ENCODE results near the gene HOXC10.

The HOXC10 gene

DNA sequence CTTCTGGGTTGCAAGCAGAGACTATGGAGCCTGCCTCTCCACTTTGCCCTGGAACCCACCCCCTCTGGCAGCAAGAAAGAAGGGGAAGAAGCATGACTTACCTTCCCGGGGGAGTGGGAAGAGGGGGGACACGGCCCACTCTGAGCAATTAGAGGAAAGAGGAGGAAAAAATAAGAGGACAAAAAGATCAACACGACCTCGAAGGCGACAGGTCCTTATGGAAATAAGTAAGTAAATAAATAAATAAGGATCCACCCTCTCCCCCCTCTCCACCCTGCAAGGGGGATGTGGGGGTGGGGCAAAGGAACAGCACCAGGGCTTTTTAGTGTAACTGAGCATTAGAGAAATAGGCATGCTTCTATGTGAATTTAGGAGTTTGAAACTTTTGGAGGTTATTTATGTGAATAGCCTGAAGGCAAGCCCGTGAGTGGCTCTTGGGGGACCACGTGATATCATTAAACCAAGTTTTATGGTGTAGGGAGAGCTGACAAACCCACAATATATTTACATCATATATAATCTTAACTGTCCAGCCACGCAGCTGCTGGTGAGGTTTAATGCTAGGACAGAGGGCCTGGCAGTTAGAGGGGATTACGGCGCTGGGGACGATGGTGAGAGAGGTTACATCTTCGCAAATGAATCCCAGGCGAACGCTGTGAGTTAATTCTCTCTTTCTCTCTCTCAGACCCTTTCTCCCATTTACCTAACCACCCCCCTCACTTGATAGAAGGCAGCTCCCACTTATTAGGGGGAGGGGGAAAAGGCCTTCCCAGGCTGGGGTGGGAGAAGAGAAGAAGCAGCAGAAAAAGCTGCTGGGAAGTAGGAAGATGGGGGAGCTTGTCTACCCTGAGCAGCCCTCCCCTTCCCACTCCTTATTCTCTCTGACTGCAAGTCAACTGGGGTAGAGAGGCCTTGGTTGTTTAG is 52.7 kb downstream of the HOXC10 start:
- no peak for DNase-seq

DNA sequence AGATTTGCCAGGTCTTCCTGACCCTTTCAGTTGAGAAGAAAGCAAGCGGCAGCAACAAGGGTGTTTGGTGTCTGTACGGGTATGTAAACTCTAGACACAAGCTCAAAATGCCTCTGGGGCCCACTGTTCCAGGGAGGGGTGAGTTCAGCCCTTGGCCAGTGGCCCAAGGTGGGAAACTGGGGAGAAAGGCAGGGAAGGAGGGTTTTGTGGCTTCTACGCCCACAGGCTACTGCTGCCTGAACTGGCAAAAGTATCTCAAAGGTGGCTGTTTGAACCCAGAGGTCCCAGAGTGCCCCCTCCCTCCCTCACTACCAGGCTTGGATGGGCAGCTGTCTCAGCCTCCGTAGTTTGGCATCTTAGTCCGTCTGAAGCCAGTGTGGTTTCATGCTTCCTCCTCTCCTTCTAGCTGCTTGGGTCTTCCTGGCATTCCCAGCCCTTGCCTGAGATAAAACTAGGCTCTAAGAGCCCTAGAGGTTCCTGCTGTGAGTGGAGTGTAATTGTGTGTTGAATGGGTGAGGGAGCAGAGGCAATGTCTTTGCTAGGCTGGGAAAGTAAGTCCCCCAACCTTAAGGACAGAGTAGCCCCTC is 53.4 kb downstream of the HOXC10 start:
- DNase-seq = no peak

DNA sequence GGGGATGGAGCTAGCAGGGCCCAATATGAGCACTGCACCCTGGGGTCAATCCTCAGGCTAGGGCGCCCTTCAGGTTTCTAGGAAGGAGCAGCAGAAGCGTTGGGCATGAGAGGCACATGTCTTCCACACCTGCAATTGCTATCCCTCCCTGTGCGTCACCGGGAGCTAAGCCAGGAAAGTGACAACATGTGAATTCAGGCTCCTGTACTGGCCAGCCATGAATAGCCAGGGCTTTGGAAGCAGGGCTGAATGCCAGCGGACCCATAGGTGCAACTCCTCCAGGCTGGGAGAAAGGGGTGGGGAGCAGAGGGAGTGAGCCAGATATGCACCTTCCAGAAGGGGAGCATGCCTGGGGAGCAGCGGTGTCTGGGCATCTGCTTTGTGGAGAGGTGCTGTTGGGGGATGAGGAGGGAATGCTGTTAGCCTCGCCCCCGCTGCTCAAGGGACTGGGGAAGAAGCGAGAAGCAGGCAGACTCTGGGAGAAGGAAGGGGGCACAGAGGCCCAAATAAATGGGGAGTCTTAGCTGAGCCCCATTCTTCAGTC is 54.0 kb downstream of the HOXC10 start:
- DNase-seq = no peak

DNA sequence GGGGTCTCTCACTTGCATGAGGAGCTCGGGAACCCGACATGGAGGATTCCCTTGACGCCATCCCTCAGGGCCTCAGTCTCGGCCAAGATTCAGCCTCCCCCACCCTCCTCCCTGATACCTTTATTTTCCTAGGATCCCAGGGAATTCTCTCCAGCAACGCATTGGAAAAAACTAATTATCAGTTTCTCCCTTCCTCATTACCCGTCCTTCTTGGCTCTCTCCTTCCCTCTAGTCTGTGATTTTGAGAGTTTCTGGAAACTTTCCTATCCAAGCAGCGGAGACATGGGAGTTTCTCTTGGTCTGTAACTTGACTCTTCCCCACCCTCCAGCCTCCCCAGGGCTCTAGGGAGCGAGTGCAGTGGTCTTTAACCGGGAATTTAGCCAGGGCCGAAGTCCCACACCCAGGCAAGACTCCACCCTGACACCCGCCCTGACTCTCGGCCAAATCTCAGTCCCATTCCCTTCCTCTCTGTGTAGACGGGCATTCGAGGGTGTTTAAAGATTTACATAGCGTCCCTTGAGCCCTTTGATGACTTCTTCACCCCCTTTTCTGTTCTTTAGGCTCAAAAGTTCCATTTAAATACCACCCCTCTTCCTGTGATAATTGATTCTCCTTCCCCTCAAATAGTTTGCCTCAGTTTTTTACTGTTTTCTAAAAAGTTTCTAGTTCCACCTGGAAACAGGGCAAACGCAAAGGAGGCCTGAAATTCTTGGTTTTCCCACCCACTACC is 54.6 kb downstream of the HOXC10 start:
- DNase-seq = no peak

Data from nucleus accumbens (tissue), 56 donors.